Stimulated activated CD4-positive, alpha-beta T cell treated with anti-CD3 and anti-CD28 coated beads, TNF-alpha, amount 100 ng/mL, for 24 hours (primary cell): ENCODE measurements around the gene PRR7.
"Not testable (repeated sequence)": the region's sequence is repeated elsewhere in the genome, so short reads cannot be mapped to it uniquely, and the experiment has no call there.

ENCODE experiments used
- DNase-seq, 3 experiments: peaks; one replicate each; pipeline ENCODE4 v3.0.0-alpha.2; 2020; ENCODE audit warnings: low read depth in 3 of 3

The PRR7 gene

GRCh38 chr5:177483994-177484901 lies 37.6 kb downstream of the PRR7 start:
- DNase-seq, result no peak

GRCh38 chr5:177484902-177485549 lies 38.4 kb downstream of the PRR7 start:
- DNase-seq, result no peak

- not testable (repeated sequence) for DNase-seq
Observed at GRCh38 chr5:177485753-177486152, 39.1 kb downstream of the PRR7 start.

DNA sequence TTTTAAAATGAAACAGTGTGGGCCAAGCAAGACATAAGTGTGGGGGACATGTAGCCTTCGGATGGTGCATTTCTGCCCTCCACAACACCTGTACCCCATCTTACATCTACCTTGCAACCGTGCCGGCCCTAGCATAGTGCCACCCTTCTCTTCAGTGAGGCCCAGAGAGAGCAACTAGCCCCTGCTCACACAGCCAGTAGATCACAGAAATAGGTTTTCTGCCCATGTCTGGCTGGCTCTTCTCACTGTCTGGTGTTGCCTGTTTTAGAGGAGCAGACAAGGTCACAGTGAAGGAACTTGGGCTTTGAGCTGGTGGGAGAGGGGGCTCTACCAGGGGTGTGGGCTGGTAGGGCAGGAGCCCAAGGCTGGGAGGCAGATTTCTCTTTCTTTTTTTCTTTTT lies 39.6 kb downstream of the PRR7 start:
- no peak for DNase-seq

GRCh38 chr5:177487144-177487543 lies 40.5 kb downstream of the PRR7 start:
- DNase-seq, result no peak

GRCh38 chr5:177487975-177488374 lies 41.4 kb downstream of the PRR7 start:
- DNase-seq, result no peak

DNA sequence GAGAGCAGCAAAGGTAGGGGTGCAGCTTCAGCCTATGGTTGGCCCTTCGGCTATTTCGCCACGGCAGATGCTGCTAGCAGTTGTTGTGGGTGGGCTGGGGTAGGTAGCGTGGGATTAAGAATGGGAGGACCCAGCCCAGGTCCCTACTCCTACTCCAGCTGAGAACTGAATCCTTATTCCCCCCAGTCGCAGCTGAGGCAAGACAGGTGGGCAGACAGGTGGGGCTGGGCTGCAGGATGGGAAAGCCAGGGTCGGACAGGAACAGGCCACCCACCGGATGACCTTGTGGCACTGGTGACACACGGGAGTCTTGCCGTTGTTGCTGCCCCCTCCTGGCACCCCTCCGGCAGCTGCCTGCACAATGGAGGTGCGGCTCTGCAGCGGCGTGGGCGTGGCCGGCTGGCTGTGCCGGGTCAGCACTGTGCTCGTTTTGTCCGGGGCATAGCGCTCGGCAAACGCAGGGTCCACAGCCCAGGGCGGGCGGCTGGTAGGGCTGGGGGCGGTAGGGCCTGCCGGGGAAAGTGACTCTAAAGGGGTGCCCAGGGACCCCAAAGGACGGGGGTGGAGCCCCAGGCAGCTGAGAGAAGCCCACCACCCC lies 42.6 kb downstream of the PRR7 start:
- no peak for DNase-seq

DNA sequence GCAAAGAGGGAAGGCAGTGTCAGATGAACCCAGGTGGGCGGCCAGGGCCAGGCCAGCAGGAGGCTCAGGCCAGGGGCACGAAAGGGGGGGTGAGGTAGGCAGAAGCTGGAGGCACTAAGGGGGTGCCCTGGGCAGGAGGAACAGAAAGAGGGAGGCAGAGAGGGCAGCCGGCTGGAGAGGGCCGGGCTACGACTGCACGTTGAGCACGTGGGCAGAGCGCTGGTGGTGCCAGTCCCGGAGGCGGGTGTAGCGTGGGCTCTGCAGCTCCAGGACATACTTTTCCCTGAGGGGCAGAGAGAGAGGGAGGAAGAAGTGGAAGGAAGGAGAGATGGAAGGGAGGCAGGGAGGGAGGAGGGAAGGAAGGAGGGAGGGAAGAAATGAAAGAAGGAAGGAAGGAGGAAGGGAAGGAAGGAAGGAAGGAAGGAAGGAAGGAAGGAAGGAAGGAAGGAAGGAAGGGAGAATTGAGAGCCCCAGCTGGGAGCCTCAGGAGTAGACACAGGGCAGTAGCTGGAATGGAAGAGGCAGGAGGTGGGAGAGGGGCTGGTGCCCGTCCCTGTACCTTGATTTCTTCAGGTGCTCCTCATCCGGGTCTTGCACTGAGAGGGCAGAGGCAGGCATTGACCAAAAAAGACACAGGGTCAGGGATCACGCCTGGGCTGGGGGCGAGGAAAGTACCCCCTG lies 43.8 kb downstream of the PRR7 start:
- no peak for DNase-seq

- DNase-seq, result no peak
Observed at GRCh38 chr5:177490992-177491391, 44.4 kb downstream of the PRR7 start.

DNA sequence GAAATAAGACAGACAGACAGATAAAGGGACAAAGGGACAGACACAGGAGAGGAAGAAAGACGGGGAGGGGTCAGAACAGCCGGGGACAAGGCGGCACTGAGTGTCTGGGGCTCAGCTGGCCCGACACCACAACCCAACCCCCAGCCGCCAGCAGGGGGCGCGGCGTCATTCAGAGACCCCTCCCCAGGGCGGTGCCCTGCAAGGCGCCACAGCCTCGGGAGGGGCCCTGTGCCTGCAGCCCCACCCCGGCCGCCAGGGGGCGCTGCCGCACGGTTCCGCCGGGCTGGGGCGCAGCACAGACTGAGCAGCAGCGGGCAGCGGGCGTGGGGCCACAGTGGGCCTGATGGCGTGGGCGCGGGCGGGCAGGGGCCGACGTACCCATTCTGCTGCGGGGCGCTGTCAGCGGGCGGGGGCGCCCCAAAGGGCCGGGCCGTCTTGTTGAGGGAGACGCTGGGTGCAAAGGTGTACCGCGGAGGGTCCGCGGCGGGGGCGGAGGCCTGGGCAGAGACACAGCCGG lies 44.9 kb downstream of the PRR7 start:
- no peak for DNase-seq

DNA sequence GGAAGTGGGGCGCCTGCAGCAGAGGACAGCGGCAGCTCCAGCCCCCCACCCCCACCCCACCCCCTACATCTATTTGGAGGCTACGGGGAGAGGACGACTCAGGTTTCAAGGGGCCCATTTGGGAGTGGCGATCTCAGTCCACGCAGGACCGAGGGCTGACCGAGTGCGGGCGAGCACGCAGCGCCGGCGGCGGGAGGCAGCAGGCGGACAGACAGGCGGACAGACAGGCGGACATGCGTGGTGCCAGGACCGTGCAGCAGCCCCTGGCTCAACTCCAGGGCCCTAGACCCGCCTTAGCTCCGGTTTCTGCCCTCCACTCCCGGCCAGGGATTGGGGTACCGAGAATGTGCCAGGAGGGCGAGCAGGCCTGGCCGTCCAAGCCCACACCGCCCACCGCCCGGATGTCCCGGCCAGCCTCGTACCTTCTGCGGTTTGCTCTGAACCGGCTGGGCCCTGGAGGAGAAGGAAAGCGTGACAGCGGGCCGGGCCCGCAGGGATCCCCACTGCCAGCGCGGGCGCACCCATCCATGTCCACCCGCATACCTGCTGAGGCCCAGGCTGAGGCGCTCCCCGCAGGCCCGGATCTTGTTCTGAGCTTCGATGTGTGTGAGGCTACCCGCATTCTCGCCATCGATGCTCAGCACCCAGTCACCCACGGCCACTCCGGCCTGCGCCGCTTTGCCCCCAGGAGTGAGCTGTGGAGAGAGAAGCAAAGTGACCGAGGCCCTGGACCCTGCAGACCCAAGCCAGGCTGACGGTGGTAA lies 45.6 kb downstream of the PRR7 start:
- no peak for DNase-seq

DNA sequence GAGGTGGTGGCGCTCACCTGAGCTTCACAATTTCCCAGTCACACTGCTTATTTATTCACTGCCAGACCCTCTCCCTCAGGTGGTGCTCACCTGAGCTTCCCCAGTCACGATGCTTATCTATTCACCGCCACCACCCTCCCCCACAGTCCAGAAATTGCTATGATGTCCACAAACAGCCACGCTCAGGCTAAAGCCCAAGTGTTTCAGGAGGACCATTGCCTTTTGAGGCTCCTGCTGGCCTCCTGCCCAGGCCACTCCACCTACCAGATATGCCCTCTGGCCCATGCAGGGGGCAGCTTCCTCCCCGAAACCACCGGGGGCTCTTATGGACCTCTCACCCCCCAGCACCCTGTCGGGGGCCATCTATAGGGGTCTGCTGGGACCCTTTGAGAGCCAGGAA lies 46.2 kb downstream of the PRR7 start:
- no peak for DNase-seq

GRCh38 chr5:177493795-177494345 lies 47.3 kb downstream of the PRR7 start:
- no peak for DNase-seq

- no peak for DNase-seq
Observed at GRCh38 chr5:177494346-177495195, 48.0 kb downstream of the PRR7 start.

DNA sequence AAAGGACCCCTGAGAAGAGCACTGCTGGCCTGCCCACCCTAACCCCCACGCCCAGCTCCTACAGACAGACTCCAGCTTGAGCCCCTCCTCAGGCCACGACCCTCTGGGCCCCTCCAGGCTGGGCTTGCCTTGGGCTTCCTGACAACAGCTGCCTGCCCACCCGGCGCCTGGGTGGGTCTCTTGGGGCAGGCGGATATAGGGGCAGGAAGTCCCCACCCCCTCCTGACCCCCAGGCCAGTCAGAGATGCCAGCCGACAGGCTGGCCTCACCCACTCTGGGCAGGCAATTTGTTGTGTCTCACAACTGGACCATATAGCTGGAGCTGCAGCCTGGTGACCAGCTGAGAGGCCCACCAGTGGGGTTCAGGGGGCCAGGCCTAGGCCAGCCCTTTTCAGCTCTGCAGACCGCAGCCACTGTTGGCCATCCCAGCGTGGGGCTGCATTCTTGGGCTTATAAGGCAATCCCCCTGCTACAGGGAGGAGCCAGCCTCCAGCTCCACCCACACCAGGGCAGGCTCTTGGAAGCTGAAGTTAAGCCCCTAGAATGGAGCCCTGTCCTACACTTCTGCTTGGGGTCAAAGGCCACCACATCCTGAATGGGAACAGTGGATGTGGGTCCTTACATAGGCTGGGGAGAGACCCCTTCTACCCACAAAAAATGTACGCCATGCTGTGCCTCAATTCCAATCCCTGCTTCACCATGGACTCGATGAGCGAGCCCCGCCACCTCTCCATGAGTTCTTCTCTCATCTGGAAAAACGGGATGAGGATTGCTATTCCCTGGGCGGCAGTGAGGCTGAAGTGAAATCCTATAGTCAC lies 48.8 kb downstream of the PRR7 start:
- DNase-seq, result no peak

- no peak for DNase-seq
Observed at GRCh38 chr5:177496070-177496726, 49.6 kb downstream of the PRR7 start.

DNA sequence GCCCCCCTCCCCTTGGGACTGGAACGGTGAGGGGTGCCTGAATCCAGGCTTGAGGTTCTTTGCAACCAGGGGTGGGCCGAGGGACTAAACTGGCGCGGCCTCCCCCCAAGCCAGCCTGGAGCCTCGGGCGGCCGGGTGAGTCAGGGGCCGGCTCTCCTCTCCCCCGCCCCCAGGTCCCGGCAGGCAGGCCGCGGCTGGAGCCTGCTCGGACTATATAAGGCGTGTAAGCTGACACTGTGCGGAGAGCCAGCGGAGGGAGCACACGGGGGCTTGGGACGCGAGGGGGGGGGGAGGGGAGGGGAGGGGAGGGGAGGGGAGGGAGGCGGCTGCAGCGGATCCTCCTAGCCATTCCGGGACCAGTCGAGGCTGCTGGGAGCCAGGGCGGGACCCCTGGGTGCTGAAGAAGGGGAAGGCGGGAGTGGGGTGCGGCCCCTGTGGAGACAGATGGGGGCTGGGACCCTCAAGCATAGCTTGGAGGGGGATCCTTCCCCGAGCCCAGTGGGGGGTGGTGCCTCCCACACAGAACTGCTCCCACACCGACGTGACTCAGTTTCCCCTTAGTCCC lies 50.2 kb downstream of the PRR7 start:
- DNase-seq, result no peak
